Measurements from ENCODE around the gene SEC24B.

- TF ChIP-seq YY1 (IDR thresholded peaks at IDR 0.05; ENCODE audit: insufficient read depth, insufficient read length): no peak
- no peak for TF ChIP-seq SUZ12 (IDR thresholded peaks at IDR 0.05; ENCODE audit: extremely low read depth, insufficient read depth, insufficient read length)
Measured at GRCh38 chr4:109444182-109444844, 10.7 kb downstream of the SEC24B start.
